Smooth muscle cell (in vitro differentiated cells): ENCODE data around the gene ZNF556. TPM values are rescaled to one million over a fixed set of nuclear protein-coding genes. Genes with fewer than 3 reads are reported as not detected.

Experiments used
- DNase-seq: peaks from one replicate; lab custom pipeline; 2025; ENCODE audit not compliant: unreplicated experiment; lab: John Stamatoyannopoulos, UW
- H2AFZ ChIP-seq: fragments of 200-600 bp; sonication (generic); 2 replicates; pipeline ENCODE4 v1.6.0; 2016; ENCODE audit warnings: antibody characterized with exemption, low read depth, mild to moderate bottlenecking
- H3F3A ChIP-seq: fragments of 200-600 bp; sonication (generic); 2 replicates; pipeline ENCODE4 v1.6.0; 2017; ENCODE audit warnings: antibody characterized with exemption, low read depth
- H3K27ac ChIP-seq: fragments of 200-600 bp; sonication (generic); 2 replicates; pipeline ENCODE4 v1.5.1; 2016; ENCODE audit warnings: low read depth, mild to moderate bottlenecking
- H3K27me3 ChIP-seq: fragments of 200-600 bp; sonication (generic); 2 replicates; pipeline ENCODE4 v1.6.1; 2016; ENCODE audit warnings: low read depth, mild to moderate bottlenecking
- H3K36me3 ChIP-seq: fragments of 200-600 bp; sonication (generic); 2 replicates; pipeline ENCODE4 v1.5.1; 2016; ENCODE audit warnings: low read depth
- H3K4me1 ChIP-seq: fragments of 200-600 bp; sonication (generic); 2 replicates; pipeline ENCODE4 v1.5.1; 2016; ENCODE audit warnings: low read depth
- H3K4me2 ChIP-seq: fragments of 200-600 bp; sonication (generic); 2 replicates; pipeline ENCODE4 v1.6.0; 2016; ENCODE audit warnings: mild to moderate bottlenecking
- H3K4me3 ChIP-seq: fragments of 200-600 bp; sonication (generic); 2 replicates; pipeline ENCODE4 v1.5.1; 2016; ENCODE audit warnings: mild to moderate bottlenecking
- H3K79me2 ChIP-seq: fragments of 200-600 bp; sonication (generic); 2 replicates; pipeline ENCODE4 v1.6.0; 2016; ENCODE audit warnings: low read depth, mild to moderate bottlenecking
- H3K9ac ChIP-seq: fragments of 200-600 bp; sonication (generic); 2 replicates; pipeline ENCODE4 v1.6.0; 2016; ENCODE audit warnings: low read depth
- H3K9me3 ChIP-seq: fragments of 200-600 bp; sonication (generic); replicated peaks from 2 replicates; pipeline ENCODE4 v1.5.1; 2016; ENCODE audit warnings: low read depth
- H4K20me1 ChIP-seq: fragments of 200-600 bp; sonication (generic); 2 replicates; pipeline ENCODE4 v1.6.0; 2016; ENCODE audit warnings: low read depth
- CTCF ChIP-seq: fragments of 200-600 bp; sonication (generic); IDR thresholded peaks from 2 replicates; pipeline ENCODE4 v1.5.1; 2017; ENCODE audit warnings: borderline replicate concordance, mild to moderate bottlenecking, antibody characterized with exemption; ENCODE audit not compliant: insufficient read depth, poor library complexity, severe bottlenecking
- WGBS: methylation state at CpG from one replicate; pipeline ENCODE4 v1.1.7; 2016; ENCODE audit warnings: low lambda C conversion rate; 5-methylcytosine and 5-hydroxymethylcytosine counted together
- polyA plus RNA-seq: library from polyadenylated mRNA; unstranded; fragments of >200 nt; fragmentation: Nextera tagmentation; extraction: Ambion mirVana; gene quantifications from 2 replicates; pipeline ENCODE4 v1.2.1, GENCODE V29; 2016
- total RNA-seq: library from RNA; depleted of rRNA; stranded (reverse); fragments of >200 nt; gene quantifications from 2 replicates; pipeline ENCODE4 v1.2.3, GENCODE V29; 2014

The ZNF556 gene
- total and polyA plus RNA-seq, 2 experiments from 2014 or later, result 0.04 TPM; not detected in 1

GRCh38 chr19:2854849-2855248 lies 12.3 kb upstream of the ZNF556 start:
- H3K4me1 ChIP-seq, result no peaks in the 10 kb centered on the region
- H3K27ac ChIP-seq, result no peak overlapping the region
- H3K79me2 ChIP-seq, result no peaks in the 10 kb centered on the region
- WGBS, result 99% methylated on average over 3 of the region's 3 CpGs
- peaks cover 61% of the 10 kb centered on the region for H3K36me3 ChIP-seq
- no peak for DNase-seq
- no peaks in the 10 kb centered on the region for H4K20me1 ChIP-seq
- H3K9me3 ChIP-seq, result peaks cover 77% of the 10 kb centered on the region
- no peak for TF ChIP-seq CTCF
- H3K9ac ChIP-seq, result no peak overlapping the region
- peaks cover 16% of the 10 kb centered on the region for H3F3A ChIP-seq
- H3K4me2 ChIP-seq, result no peak overlapping the region
- no peak overlapping the region for H3K4me3 ChIP-seq
- no peak overlapping the region for H2AFZ ChIP-seq
- H3K27me3 ChIP-seq, result no peaks in the 10 kb centered on the region

GRCh38 chr19:2856457-2857050 lies 10.6 kb upstream of the ZNF556 start:
- Histone ChIP-seq H3K4me1 (no peaks in the 10 kb centered on the region), H3K27me3 (no peaks in the 10 kb centered on the region), H3K36me3 (peaks cover 44% of the 10 kb centered on the region), H3K4me2 (no peak overlapping the region), H2AFZ (no peak overlapping the region), H4K20me1 (no peaks in the 10 kb centered on the region), H3K4me3 (no peak overlapping the region), H3K9me3 (peaks cover 60% of the 10 kb centered on the region), H3F3A (peaks cover 14% of the 10 kb centered on the region), H3K9ac (no peak overlapping the region), H3K27ac (no peak overlapping the region), H3K79me2 (no peaks in the 10 kb centered on the region)
- no peak for TF ChIP-seq CTCF
- DNase-seq, result no peak
- WGBS, result 97% methylated on average over 5 of the region's 5 CpGs

- 95% methylated on average over 27 of the region's 27 CpGs for WGBS
- peaks cover 21% of the 10 kb centered on the region for H3K36me3 ChIP-seq
- peaks cover 37% of the 10 kb centered on the region for H3K9me3 ChIP-seq
- no peaks in the 10 kb centered on the region for H3K4me1 ChIP-seq
- H4K20me1 ChIP-seq, result no peaks in the 10 kb centered on the region
- H3K27ac ChIP-seq, result no peak overlapping the region
- no peak overlapping the region for H3K4me3 ChIP-seq
- H3K4me2 ChIP-seq, result no peak overlapping the region
- DNase-seq, result no peak
- no peak overlapping the region for H3K9ac ChIP-seq
- TF ChIP-seq CTCF, result no peak
- H2AFZ ChIP-seq, result no peak overlapping the region
- H3F3A ChIP-seq, result no peaks in the 10 kb centered on the region
- no peaks in the 10 kb centered on the region for H3K79me2 ChIP-seq
- H3K27me3 ChIP-seq, result no peaks in the 10 kb centered on the region
Observed at GRCh38 chr19:2858864-2859263, 8.3 kb upstream of the ZNF556 start.

- Histone ChIP-seq H3K4me2 (no peak overlapping the region), H2AFZ (no peak overlapping the region), H3K27ac (no peak overlapping the region), H3F3A (no peaks in the 10 kb centered on the region), H3K4me1 (no peaks in the 10 kb centered on the region), H3K36me3 (no peaks in the 10 kb centered on the region), H3K4me3 (no peak overlapping the region), H3K79me2 (no peaks in the 10 kb centered on the region), H3K27me3 (no peaks in the 10 kb centered on the region), H3K9ac (no peak overlapping the region), H3K9me3 (no peaks in the 10 kb centered on the region), H4K20me1 (no peaks in the 10 kb centered on the region)
- TF ChIP-seq CTCF, result no peak
- 89% methylated on average over 10 of the region's 10 CpGs for WGBS
- DNase-seq, result no peak
Observed at GRCh38 chr19:2863816-2864215, 3.3 kb upstream of the ZNF556 start.
